CMK (cell line): ENCODE data around the gene ANKFN1.
"Not testable (repeated sequence)": the region's sequence is repeated elsewhere in the genome, so short reads cannot be mapped to it uniquely, and the experiment has no call there.

Source experiments
- DNase-seq: peaks from one replicate; pipeline ENCODE4 v3.0.0-alpha.2; 2010; ENCODE audit warnings: low read depth

ANKFN1 gene

GRCh38 chr17:56184650-56185049 is 31.4 kb downstream of the ANKFN1 start:
- no peak for DNase-seq

- no peak for DNase-seq
These were observed 32.4 kb downstream of the ANKFN1 start for GRCh38 chr17:56185491-56186221.

- no peak for DNase-seq
These were observed 33.0 kb downstream of the ANKFN1 start for GRCh38 chr17:56186222-56186786.

DNA sequence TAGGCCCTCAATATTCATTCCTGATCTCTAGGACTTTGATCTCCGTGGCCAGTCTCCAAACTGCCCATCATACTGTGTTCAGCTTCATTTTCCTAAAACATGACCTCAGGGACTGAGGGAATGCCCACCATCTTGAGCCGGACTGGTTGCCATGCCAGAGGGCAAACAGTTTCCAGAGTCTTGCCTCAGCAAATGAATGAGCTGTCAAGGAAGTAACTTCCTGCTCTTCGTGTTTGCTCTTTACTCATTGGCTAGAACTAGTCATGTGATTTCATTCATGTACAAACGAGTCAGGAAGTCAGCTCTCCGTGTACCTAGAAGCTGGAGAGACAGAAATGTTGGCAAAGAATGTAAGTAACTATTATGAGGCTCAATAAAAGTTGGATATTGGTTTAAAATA is 50.2 kb downstream of the ANKFN1 start:
- DNase-seq = peak; percentile 45

DNA sequence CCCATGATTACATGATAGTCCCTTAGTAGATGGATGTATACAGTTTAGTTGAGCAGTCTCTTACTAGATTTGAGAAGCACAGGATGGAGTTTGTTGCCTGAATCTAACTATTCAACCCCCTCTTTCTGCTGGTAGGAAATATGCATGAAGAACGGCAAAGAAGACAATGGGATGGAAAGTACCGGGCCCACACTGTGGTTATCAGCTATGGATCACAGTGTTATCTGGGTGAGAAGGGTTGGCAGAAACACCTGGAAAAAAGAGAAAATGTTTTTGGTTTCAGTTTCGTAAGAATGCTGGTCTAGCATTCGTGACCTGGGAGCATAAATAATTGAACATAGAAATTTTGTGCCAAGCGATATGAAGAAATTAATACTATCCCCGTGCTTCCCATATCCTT is 53.1 kb downstream of the ANKFN1 start:
- DNase-seq = no peak

GRCh38 chr17:56213031-56213430 is 59.8 kb downstream of the ANKFN1 start:
- DNase-seq = no peak

- no peak for DNase-seq
These were observed 64.6 kb downstream of the ANKFN1 start for GRCh38 chr17:56217921-56218320.

DNA sequence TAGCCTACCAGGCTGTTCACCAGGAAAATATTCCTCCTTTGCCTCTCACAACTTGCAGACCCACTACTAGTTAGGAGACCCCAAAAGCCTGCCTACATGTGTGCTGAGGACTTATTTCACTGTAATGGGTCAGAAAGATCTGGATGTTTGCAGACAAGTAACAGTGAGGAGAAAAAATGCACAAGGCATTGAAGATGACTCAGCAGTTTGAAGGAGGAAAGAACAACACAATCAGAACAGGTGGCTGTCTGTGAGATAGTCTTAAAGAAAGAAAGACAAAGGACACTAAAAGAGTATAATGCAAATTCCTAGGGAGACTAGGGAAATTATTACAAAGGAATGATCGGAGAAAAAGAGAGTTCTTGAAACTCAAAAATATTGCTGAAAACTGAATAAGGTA is 69.0 kb downstream of the ANKFN1 start:
- no peak for DNase-seq

- DNase-seq = no peak
These were observed 77.4 kb downstream of the ANKFN1 start for GRCh38 chr17:56230660-56231059.

- no peak for DNase-seq
These were observed 78.0 kb downstream of the ANKFN1 start for GRCh38 chr17:56231252-56231651.

GRCh38 chr17:56231693-56232092 is 78.4 kb downstream of the ANKFN1 start:
- DNase-seq = no peak

GRCh38 chr17:56244268-56244890 is 91.1 kb downstream of the ANKFN1 start:
- no peak for DNase-seq

DNA sequence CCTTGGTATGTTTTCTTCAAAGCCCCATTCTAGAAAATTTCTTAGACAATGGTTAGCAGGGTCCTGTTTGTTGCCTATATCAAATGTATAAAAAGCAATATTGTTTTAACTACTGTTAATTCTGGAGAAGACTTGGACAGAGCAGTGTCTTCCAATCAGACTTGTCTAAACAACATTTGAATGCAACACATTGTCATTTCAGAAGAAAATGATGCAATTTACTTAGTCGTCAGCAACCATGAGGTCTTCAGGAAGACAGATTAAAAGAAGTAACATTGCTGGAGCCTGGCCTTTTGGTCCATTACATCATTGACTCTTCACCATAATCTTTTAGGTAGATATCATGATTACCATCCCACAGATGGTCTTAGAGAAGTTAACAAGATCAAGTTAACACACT is 94.5 kb downstream of the ANKFN1 start:
- no peak for DNase-seq

GRCh38 chr17:56257075-56257474 is 103.8 kb downstream of the ANKFN1 start:
- DNase-seq = no peak

DNA sequence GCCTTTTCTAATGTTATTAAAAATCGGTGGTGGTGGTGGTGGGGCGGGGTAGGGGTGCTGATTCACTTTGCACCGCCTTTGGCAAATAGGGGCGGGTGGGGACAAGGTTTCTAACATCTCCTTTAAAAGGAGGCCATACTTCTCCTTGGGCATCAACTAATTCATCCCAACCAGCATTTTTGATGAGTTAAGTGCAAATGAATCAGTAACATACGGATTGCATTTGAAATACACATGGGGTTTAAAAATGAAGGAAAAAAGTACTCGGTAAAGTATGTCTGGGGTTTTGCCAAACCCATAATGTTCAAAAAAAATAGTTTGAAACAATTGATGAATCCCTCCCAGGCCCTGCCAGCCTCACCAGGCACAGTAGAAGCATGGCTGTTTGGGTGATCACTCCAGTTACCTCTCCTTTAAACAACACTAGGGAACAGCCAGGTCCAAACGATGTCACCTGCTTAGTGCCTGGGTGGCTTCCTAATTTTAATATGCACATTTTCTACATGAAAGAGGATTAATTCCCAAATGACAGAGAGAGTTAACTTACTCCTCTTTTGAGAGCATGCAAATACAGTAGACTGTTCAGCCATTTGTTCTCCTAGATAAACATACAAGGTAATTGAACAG is 107.2 kb downstream of the ANKFN1 start:
- DNase-seq = no peak

GRCh38 chr17:56262803-56263202 is 109.5 kb downstream of the ANKFN1 start:
- DNase-seq = no peak

GRCh38 chr17:56269556-56270389 is 116.5 kb downstream of the ANKFN1 start:
- DNase-seq = no peak

DNA sequence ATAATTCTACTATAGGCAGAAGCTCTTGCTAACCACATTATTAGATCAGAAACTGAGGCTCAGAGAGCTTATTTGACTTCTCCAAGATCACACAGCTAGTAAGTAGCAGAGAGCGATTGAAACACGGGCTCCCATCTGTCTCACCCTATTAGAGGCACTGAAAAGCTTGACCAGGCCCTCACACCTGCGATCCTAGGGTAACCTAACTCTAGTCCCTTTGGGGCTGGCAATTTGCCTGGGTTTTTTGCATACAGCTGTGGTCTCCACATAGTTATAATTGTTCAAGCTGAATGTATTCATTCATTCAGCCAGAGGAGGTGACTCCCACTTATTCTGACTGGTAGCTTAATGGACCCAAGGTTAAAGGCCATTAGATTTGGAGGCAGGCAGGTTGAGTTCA is 121.2 kb downstream of the ANKFN1 start:
- DNase-seq = no peak

DNA sequence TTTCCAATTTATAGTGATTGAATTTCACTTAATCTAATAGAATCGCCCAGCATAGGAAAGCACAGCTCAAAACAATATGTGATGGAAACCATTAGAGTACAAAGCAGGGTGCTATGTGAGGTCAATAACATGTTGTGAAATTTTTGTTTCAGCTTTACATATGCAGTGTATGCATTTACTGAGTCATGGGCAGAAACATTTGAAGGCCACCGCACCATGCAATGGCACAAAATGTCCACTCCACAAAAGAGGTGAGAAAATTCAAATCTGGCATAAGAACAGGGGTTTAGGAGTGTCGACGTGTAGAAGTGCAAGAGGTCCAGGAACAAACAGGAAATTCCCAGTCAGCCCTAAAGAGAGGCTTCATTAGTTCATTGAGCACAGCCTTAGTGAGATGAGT is 131.2 kb downstream of the ANKFN1 start:
- DNase-seq = no peak

DNA sequence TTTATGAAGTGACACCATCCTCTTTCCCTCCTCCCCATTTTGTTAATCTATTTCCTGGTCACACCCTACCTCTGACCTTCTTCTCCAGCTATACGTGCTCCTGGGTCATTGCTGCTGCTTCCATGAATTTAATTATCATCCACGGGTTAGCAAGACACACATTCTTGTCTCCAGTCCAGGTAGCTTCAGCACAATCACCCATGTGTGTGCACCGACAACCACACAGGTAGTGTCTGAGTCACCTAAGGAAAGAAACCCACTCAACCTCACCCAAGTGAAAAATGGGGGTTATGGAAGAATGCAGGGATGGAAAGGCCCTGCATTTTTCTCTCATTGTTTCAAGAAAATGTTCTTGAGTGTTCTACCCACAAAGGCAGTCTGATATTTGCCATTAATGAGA is 135.5 kb downstream of the ANKFN1 start:
- DNase-seq = not testable (repeated sequence)

DNA sequence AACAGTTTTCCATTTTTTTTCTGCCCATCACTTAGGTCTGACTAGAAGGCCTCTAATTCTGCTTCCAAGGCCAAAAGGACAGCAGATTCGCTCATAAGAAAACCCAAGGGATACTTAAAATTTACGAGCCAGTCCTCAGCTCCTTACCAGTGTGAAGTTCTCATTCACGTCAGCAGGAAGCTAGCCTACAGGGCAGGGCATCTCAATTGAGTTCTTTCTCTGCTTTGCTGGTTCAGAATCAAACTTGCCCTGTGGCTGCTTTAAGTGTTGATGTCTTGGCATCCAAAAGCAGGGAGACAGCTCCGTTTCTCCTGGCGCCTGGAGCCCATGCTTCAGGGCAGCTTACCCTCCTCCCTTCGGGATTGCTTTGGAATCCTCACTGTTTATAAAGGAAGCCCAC is 136.0 kb downstream of the ANKFN1 start:
- DNase-seq = no peak

GRCh38 chr17:56290101-56290801 is 137.0 kb downstream of the ANKFN1 start:
- DNase-seq = no peak
